K562 (cell line): Measurements from ENCODE around the gene CNOT10.

ENCODE experiments used
- CBX3 ChIP-seq, 2 experiments: IDR thresholded peaks; 1 replicate in 1 of 2; 2 replicates in 1 of 2; pipeline ENCODE4 v1.6.1; 2012; ENCODE audit warnings: inconsistent platforms in 2 of 2, low read length in 2 of 2, borderline replicate concordance in 1 of 2, control low read depth in 1 of 2
- CEBPB ChIP-seq: fragments of 450-650 bp; IDR thresholded peaks from 2 replicates; pipeline ENCODE4 v1.6.1; 2016; ENCODE audit warnings: missing genetic modification characterization, missing compliant biosample characterization
- EZH2 ChIP-seq: IDR thresholded peaks from 2 replicates; pipeline ENCODE4 v1.6.1; 2012; ENCODE audit warnings: low read depth, mild to moderate bottlenecking, inconsistent platforms, low read length, borderline replicate concordance
- NR2C1 ChIP-seq, 2 experiments: fragments of 450-650 bp; IDR thresholded peaks; 2 replicates each; pipeline ENCODE4 v1.6.1; 2017; ENCODE audit warnings: mild to moderate bottlenecking in 2 of 2, antibody characterized with exemption in 1 of 2, inconsistent platforms in 1 of 2, missing compliant biosample characterization in 1 of 2, missing genetic modification characterization in 1 of 2
- OTX1 ChIP-seq: fragments of 450-650 bp; formaldehyde crosslinking; IDR thresholded peaks from 2 replicates; pipeline ENCODE4 v1.4.0; 2022; ENCODE audit warnings: mild to moderate bottlenecking
- POLR2A ChIP-seq: fragments of 450-650 bp; conservative IDR thresholded peaks from 2 replicates; pipeline ENCODE4 v1.6.1; 2016
- PURB ChIP-seq: sonication (generic); formaldehyde crosslinking; IDR thresholded peaks from 2 replicates; pipeline ENCODE4 v1.9.0; 2021; ENCODE audit warnings: low read depth, mild to moderate bottlenecking, missing genetic modification reagents
- SIRT6 ChIP-seq: IDR thresholded peaks from one replicate; pipeline ENCODE4 v1.6.1; 2012; ENCODE audit warnings: low read depth, mild to moderate bottlenecking, control low read depth, inconsistent platforms, low read length, moderate library complexity
- ZC3H4 ChIP-seq: sonication (generic); formaldehyde crosslinking; IDR thresholded peaks from 2 replicates; pipeline ENCODE4 v1.9.0; 2021; ENCODE audit warnings: missing genetic modification reagents, borderline replicate concordance
- ZNF263 ChIP-seq: sonication (generic); formaldehyde crosslinking; IDR thresholded peaks from 2 replicates; pipeline ENCODE4 v1.8.0; 2022; ENCODE audit warnings: mild to moderate bottlenecking, missing genetic modification reagents, borderline replicate concordance
- TF ChIP-seq, protein P1 (sequence below): sonication (generic); formaldehyde crosslinking; IDR thresholded peaks from 2 replicates; pipeline ENCODE4 v1.4.0; 2020; ENCODE audit warnings: mild to moderate bottlenecking, missing genetic modification reagents
- TF ChIP-seq, protein P2 (sequence below), 3 experiments: IDR thresholded peaks in 2 of 3; conservative IDR thresholded peaks in 1 of 3; 2 replicates each; pipeline ENCODE4 v1.5.1; 2011 to 2012; ENCODE audit warnings: low read length in 3 of 3, mild to moderate bottlenecking in 3 of 3, control low read depth in 2 of 3, improper control_type of control experiment in 1 of 3, inconsistent platforms in 1 of 3, low read depth in 1 of 3, mixed read lengths in 1 of 3, moderate library complexity in 1 of 3; ENCODE audit not compliant: insufficient read depth in 2 of 3

DNA sequence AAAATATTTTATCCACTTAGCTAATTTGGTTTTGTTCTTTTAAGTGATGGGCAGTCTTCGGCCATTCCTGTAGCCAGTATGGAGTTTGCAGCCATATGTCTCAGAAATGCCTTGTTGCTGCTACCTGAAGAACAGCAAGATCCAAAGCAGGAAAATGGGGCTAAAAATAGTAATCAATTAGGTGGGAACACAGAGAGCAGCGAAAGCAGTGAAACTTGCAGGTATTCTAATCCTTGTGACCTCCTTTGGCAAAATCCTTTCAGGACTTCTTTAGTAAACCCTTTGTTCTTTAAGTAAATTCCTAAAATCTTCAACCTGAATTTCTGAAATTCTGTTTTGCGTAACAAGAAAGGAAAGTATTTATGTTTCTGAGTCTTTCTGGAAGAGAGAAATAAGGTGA lies 49.8 kb downstream of the CNOT10 start:
- TF ChIP-seq, protein P1, sequence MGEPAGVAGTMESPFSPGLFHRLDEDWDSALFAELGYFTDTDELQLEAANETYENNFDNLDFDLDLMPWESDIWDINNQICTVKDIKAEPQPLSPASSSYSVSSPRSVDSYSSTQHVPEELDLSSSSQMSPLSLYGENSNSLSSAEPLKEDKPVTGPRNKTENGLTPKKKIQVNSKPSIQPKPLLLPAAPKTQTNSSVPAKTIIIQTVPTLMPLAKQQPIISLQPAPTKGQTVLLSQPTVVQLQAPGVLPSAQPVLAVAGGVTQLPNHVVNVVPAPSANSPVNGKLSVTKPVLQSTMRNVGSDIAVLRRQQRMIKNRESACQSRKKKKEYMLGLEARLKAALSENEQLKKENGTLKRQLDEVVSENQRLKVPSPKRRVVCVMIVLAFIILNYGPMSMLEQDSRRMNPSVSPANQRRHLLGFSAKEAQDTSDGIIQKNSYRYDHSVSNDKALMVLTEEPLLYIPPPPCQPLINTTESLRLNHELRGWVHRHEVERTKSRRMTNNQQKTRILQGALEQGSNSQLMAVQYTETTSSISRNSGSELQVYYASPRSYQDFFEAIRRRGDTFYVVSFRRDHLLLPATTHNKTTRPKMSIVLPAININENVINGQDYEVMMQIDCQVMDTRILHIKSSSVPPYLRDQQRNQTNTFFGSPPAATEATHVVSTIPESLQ (CRISPR knock-in tag) = no peak
- TF ChIP-seq ZNF263 (CRISPR knock-in tag) = no peak
- no peak for TF ChIP-seq POLR2A
- no peak for TF ChIP-seq PURB
- TF ChIP-seq, protein P2, sequence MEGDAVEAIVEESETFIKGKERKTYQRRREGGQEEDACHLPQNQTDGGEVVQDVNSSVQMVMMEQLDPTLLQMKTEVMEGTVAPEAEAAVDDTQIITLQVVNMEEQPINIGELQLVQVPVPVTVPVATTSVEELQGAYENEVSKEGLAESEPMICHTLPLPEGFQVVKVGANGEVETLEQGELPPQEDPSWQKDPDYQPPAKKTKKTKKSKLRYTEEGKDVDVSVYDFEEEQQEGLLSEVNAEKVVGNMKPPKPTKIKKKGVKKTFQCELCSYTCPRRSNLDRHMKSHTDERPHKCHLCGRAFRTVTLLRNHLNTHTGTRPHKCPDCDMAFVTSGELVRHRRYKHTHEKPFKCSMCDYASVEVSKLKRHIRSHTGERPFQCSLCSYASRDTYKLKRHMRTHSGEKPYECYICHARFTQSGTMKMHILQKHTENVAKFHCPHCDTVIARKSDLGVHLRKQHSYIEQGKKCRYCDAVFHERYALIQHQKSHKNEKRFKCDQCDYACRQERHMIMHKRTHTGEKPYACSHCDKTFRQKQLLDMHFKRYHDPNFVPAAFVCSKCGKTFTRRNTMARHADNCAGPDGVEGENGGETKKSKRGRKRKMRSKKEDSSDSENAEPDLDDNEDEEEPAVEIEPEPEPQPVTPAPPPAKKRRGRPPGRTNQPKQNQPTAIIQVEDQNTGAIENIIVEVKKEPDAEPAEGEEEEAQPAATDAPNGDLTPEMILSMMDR (IDR thresholded peaks at IDR 0.05 in 2 of 3, conservative IDR thresholded peaks at IDR 0.05 in 1 of 3; ENCODE audit: insufficient read depth in 2 of 3, low read depth in 1 of 3, low read length in 3 of 3) = no peak
- TF ChIP-seq OTX1 = no peak
- TF ChIP-seq ZC3H4 = no peak
- no peak for TF ChIP-seq SIRT6
- TF ChIP-seq CBX3 (IDR thresholded peaks at IDR 0.05; ENCODE audit: borderline replicate concordance in 1 of 2, low read length in 2 of 2) = no peak
- TF ChIP-seq EZH2 = no peak
- no peak for TF ChIP-seq NR2C1 (IDR thresholded peaks at IDR 0.05)
- TF ChIP-seq NR2C1 (tag; IDR thresholded peaks at IDR 0.05) = no peak
- TF ChIP-seq CEBPB (tag) = no peak
